ENCODE results near the gene CA5B.
"Not testable (repeated sequence)": the region's sequence is repeated elsewhere in the genome, so short reads cannot be mapped to it uniquely, and the experiment has no call there.

CA5B gene

GRCh38 chrX:15748841-15749240, 10.8 kb downstream of the CA5B start:
- no peak for DNase-seq (ENCODE audit: low read depth)

DNA sequence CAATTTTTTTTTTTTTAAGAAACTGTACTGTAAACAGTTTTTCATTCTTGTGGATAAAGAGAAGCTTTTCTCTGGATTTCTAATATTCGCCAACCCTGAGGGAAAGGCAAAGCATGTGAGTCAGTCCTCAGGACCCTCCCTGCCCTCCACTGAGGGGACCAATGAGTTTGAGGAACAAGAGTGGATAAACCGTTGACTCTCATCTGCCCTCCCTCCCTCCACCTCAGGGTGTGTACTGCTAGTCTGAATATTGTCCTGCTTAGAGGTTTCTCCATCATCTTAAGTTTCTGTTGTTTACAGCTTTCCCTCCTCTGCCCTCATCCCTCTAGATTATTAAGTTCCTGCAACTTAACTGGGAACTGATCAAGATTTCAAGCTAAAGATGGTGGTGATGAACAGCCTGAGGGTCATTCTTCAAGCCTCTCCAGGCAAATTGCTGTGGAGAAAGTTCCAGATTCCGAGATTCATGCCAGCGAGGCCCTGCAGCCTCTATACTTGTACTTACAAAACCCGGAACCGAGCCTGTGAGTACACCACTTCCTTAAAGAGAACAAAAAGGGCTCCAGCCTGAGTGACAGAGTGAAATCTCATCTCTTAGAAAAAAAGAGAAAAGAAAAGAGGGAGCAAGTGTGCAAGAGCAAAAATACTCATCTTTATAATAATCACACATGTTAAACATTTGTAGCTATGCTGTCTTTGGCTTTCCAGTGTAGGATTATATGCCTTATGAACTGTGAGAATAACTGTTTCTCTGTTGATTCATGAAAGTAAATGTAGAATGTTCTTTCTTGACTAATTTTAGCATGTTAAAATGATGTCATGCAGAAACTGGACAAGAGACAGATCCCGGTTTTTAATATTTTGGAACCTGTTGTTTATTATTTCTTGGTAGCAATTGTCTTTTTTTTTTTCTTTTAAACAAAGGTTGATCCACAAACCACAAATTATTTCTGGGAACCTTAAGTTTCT, 11.9 kb downstream of the CA5B start:
- DNase-seq (ENCODE audit: low read depth): no peak

GRCh38 chrX:15750611-15751154, 12.6 kb downstream of the CA5B start:
- DNase-seq (ENCODE audit: low read depth): no peak

GRCh38 chrX:15751155-15751819, 13.2 kb downstream of the CA5B start:
- no peak for DNase-seq (ENCODE audit: low read depth)

GRCh38 chrX:15755091-15755490, 17.0 kb downstream of the CA5B start:
- no peak for DNase-seq (ENCODE audit: low read depth)

- DNase-seq (ENCODE audit: low read depth): no peak
These were observed 20.1 kb downstream of the CA5B start for GRCh38 chrX:15758140-15758539.

DNA sequence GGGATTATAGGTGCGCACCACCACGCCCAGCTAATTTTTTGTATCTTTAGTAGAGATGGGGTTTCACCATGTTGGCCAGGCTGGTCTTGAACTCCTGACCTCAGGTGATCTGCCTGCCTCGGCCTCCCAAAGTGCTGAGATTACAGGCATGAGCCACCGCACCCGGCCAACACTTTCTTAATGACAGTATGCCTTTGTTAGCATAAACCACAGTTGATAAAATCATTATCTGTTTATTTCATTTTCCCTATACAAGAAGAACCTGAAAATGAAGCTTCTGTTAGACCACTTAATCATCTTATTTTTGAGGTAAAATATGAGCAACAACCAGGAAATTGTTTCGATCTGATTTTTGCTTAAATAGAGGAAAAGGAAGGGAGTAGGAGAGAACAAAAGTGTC, 21.8 kb downstream of the CA5B start:
- DNase-seq (ENCODE audit: low read depth): not testable (repeated sequence)

DNA sequence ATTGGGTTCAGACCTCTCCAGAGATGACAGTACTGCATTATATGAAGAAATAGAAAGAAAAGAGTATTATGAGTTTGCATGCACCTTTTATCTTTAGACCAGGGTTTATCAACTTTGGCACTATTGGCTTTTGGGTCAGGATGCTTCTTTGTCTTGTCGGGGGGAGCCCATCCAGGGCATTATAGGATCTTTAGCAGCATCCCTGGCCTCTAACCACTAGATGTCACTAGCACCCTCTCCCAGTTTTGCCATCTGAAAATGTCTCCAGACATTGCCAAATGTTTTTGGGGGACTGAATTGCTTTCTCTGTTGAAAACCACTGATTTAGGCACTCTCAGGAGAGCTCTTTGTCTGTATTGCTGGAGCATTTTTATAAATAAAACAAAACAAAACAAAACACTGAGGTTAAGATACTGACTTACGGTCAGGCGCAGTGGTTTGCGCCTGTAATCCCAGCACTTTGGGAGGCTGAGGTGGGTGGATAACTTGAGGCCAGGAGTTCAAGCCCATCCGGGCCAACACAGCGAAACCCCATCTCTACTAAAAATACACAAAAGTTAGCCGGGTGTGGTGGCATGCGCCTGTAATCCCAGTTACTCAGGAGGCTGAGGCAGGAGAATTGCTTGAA, 23.6 kb downstream of the CA5B start:
- DNase-seq (ENCODE audit: low read depth): peak; percentile 9

DNA sequence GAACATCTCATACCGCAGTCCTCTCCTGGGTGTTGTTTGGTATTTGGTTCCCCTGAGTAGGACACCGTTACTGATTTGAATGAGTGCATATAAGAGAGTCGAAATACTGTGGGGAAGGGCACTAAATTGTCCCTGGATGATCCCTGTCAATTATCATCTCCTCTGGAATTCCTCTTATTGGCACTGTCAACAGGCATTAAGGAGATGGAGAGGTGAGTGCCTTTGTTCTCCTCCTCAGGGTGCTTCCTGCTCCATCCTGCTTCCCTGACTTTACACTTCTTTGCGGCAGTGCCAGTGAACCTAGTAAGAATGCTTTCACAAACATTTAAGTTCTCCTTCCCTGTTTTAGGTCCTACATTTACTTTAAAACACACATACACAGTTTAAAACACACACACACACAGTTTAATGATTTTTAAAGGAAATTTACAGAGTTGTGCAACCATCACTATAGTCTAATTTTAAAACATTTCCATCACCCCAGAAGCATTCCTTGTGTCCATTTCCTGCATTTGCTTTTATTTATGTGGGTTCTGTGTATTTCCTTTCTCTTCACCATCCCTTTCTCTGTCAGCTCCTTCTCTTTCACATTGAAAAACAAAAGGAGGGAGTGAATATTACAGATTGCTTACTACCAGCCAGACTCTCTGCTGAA, 31.4 kb downstream of the CA5B start:
- peak; percentile 6 for DNase-seq (ENCODE audit: low read depth)

DNA sequence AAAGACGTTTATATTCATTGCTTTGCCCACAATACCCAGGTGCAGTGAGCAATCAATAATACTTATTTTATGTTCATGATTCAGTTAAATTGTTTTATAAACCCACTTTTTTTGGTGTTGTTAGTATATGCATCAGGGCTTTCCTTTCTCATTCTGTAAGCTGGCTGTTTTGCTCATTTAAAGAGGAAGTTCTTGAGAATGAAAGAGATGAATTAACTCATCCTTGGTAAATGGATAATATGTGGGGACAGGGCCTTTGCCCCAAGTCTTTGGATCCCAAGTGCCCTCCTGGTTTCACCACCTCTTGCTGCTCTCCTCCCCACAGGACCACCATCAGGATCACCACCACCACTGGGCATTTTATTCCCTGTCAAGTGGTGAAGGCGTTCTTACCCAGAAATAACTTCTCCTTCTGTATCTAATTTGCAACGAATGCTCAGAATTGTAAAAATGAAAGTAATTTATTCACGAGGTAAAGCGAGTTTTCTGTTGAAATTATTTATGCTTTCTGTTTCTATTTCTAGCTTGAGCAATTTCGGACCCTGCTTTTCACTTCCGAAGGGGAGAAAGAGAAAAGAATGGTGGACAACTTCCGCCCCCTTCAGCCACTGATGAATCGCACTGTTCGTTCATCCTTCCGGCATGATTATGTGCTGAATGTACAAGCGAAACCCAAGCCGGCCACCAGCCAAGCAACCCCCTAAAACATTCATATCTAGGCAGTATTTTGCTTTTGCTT, 44.1 kb downstream of the CA5B start:
- DNase-seq (ENCODE audit: low read depth): no peak

GRCh38 chrX:15785176-15785750, 47.2 kb downstream of the CA5B start:
- DNase-seq (ENCODE audit: low read depth): no peak

DNA sequence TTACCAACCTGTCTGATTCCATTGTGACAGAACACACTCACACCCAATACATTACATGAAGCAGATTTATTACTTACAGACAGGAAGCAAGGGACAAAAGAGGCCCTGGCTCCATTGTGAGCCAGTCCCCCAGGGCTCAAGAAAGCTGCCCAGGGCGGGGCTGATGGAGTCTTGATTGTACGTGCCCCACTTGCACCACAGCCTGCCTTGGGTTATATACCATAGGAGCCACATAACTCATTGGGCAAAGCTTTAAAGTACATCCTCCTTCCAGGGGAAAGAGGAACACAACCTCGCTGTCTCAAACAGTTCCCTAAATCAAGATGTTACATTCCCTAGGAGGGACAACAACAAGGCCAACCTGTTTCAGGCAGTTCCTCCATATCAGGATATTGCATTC, 48.8 kb downstream of the CA5B start:
- no peak for DNase-seq (ENCODE audit: low read depth)

- DNase-seq (ENCODE audit: low read depth): peak; percentile 70
These were observed 52.1 kb downstream of the CA5B start, which contains the start of gene ZRSR2 for GRCh38 chrX:15789979-15790768. TSS of gene ZRSR2 (plus strand) at chrX:15790484. CDS start at chrX:15790496, 12 bp downstream.

DNA sequence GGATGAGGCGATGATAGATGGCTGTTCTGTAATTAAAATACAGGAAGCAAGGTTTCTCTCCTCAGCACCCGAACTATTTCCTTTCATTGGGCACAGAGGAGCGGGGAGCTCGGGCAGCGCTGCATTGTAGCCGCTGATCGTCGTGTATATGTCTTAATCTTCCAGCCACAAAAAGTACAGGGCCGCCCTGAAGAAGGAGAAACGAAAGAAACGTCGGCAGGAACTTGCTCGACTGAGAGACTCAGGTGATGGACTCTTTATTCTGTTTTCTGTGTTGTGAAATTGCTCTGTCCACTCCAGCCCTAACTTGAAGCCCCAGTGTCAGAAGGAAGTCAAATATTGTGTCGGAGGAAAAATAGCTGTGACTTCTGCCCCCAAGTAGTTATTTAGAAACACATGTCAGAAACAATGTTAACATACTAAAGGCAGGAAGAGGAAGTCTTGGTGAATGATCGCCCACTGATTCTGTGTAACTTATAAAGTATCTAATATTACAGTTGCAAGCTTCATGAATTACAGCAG, 52.8 kb downstream of the CA5B start:
- DNase-seq (ENCODE audit: low read depth): peak; percentile 2

DNA sequence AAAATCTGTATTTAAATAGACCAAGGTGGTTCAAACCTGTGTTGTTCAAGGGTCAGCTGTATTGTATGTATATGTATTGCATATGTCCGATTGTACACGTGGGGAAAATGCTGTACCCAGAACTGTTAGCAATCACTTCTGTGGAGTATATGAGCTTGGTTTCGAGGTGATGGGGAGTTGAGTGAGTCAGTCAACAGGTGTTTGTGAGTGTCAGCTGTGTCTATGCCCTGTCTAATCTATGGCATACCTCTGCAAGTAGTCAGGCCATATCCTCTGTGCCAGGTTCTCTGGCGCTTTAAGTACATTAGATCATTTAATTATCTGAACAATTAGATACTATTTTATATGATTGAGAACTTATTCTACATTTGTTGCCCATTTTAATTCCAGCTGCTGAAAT, 59.6 kb downstream of the CA5B start:
- DNase-seq (ENCODE audit: low read depth): peak; percentile 9

DNA sequence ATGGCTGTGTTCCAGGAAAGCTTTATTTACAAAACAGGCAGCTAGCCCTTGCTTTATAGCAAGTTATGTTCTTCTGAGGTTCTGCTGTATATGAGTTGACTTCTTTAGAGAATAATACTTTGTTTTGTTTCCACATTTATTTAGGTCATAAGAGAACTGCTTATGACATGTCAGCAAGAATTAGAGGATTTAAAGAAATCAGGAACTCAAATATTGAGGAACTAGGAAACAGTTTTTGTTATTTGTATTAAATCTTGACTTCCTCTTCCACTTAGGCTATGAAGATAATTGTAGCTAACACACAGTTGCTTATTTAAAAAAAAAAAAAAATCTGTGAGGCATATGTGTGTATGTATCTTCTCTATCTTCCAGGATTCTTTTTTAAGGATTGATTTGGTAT, 66.5 kb downstream of the CA5B start:
- DNase-seq (ENCODE audit: low read depth): no peak

- no peak for DNase-seq (ENCODE audit: low read depth)
These were observed 70.2 kb downstream of the CA5B start for GRCh38 chrX:15808254-15808653.

DNA sequence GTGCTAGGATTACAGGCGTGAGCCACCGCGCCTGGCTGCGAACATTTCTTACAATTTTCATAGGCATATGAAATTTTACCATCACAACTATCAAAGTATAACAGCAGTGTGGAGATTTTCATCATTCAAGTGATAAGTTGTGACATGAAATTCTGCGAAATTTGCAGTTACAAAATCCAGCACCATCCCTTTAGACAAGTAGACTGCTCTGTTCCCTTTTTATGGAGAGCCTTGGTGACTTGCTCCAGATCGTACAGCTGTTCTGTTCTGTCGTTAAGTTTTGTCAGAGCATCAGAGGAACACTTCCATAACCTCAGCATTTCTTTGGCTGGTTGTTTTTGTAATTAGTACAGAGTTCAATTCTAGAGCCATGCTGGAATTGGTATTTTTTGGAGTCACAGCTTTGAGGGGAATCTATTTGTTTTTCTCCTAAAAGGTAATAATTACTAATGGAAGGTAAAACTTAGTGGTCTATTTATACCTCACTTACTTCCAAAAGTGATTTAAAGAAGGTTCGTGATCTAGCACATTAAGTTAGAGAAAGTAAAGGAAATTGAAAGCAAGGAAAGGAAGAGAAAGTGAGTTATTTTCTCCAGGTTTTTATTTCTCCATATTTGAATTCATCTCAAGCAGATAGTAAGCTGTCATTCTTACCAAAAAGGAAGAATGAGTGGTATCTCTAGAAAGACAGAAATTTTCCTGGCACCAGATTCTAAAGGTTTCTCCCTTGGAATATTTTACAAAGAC, 74.3 kb downstream of the CA5B start:
- no peak for DNase-seq (ENCODE audit: low read depth)

DNA sequence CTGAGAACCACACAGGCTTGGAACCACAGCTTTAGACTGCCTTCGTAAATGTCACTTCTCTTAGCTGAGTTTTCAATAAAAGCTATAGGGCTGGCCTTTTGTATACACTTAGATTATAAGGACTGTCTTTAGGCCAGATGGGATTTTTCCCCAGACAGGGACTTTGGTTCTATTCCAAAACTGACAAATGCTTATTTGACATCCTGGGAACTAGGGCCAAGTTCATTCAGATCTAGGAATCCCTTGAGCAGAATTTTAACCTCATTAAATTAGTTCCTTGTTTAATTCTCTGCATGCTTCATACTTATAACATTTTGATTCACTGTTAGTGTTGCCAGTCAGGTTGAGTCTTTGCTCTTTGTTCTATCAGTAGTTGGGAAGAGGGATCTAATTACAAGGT, 75.3 kb downstream of the CA5B start:
- DNase-seq (ENCODE audit: low read depth): no peak
